Suppressor macrophage treated with lipopolysaccharide for 1 hour (primary cell): ENCODE data around the gene IL17A.
"Not testable (repeated sequence)": the region's sequence is repeated elsewhere in the genome, so short reads cannot be mapped to it uniquely, and the experiment has no call there.

Experiments
- DNase-seq, 3 donors: peaks; one replicate each; pipeline ENCODE4 v3.0.0-alpha.2; 2020 to 2022

The IL17A gene

GRCh38 chr6:52164319-52165094 is 21.7 kb upstream of the IL17A start:
- no peak for DNase-seq

DNA sequence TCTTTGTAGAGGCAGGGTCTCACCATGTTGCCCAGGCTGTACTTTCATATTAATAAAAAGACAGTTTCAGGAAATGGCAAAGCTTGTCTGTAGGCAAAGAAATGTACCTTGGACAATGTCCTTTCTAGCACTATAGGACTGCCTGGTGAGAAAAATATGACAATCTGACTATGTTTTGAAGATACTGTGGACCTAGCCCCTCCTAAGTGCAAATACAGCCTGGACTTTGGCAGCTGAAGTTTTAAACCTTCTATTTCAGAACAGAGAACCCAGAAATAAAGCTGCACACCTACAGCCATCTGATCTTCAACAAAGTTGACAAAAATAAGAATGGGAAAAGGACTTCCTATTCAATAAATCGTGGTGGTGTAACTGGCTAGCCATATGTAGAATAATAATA is 18.9 kb upstream of the IL17A start:
- no peak for DNase-seq

GRCh38 chr6:52168351-52168750 is 17.8 kb upstream of the IL17A start:
- DNase-seq, result not testable (repeated sequence)

DNA sequence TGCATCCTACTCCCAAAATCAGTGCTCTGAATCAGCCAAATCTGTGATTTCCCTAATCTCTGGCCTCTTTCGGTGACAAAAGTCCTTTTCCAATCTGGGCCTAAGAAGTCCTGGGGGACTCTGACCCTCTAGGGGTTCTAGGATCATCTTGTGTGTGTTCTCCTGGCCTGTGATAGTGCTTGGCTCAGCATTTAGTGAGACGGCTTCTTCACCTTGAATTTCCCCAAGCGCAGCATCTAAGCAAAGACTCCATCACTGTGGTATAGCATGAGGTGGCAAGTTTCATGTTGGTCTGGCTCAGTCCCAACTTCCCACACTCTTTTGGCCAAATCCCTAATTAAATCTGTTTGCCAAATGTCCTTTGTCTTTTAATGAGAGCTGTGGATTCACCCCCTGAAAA is 12.1 kb upstream of the IL17A start:
- no peak for DNase-seq

GRCh38 chr6:52176550-52176949 is 9.6 kb upstream of the IL17A start:
- no peak for DNase-seq

GRCh38 chr6:52177961-52178360 is 8.2 kb upstream of the IL17A start:
- no peak for DNase-seq

DNA sequence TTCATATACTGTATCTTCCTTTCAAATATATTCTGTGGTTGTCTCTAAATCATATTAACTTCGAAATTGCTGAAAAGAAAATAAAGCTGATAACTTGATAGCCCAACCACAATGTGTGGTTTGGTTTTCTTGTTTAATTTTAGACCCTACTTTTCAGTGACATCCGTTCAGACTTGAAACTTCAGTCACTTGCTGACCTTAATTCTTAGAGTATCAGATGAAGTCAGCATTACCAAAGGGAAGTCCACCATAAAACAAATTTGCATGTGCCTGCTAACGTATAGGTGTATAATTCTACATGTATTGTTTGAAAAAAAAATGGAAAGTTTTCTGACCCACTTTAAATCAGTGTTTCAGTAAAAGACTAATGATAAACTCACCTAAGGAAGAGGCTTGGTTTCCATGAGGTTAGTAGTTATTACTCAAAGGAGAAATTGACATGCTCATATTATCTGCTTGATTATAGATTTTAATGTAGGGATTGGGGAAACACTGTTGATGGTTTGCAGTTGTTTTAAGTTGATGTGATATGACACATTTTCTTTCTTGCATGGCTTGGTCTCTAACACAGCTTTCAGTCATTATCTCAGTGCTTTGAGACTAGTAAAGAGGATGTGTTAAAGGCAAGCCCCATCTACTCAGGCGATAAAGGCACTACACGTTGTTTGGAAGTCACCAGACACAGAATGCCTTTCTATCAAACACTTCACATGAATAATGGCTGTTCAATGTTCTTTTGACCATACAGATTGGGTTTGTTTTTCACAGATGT is 5.2 kb upstream of the IL17A start:
- no peak for DNase-seq

GRCh38 chr6:52183131-52183713 is 3.0 kb upstream of the IL17A start:
- DNase-seq, result no peak

DNA sequence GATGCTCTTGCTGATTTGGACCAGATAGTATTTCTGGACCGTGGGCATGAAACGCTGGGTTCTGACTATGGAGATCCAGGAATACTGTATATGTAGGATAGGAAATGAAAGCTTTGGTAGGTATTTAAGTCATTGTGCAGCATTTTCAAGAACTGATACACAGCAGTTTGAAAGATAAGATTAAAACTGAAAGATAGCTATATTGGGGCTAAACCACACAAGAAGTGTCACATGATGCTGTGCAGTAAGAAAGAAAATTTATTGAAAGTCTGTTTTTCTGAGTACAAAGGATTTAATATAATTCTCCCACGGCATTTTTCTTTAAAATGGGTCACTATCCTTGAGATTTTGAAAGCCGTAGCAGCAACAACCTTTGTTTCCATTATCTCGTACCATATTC is 305 bp downstream of the IL17A start:
- no peak for DNase-seq

GRCh38 chr6:52187098-52187497 is 923 bp downstream of the IL17A start:
- DNase-seq, result no peak

DNA sequence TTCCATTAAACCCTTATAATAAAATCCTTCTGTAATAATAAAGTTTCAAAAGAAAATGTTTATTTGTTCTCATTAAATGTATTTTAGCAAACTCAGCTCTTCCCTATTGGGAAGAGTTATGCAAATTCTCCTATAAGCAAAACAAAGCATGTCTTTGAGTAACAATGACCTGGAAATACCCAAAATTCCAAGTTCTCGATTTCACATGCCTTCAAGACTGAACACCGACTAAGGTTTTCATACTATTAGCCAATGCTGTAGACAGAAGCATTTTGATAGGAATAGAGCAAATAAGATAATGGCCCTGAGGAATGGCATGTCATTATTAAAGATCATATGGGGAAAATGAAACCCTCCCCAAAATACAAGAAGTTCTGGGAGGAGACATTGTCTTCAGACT is 3.8 kb downstream of the IL17A start:
- no peak for DNase-seq

DNA sequence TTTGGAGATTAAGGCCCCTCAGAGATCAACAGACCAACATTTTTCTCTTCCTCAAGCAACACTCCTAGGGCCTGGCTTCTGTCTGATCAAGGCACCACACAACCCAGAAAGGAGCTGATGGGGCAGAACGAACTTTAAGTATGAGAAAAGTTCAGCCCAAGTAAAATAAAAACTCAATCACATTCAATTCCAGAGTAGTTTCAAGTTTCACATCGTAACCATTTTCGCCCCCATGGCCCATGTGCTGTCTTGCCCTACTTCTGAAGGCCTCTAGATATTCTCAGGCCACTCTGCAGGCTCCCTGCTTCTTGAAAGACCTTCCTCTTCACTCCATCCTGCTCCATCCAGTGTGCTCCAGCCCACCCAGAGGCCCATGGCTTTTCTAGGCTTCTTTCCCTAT is 4.2 kb downstream of the IL17A start:
- DNase-seq, result no peak

DNA sequence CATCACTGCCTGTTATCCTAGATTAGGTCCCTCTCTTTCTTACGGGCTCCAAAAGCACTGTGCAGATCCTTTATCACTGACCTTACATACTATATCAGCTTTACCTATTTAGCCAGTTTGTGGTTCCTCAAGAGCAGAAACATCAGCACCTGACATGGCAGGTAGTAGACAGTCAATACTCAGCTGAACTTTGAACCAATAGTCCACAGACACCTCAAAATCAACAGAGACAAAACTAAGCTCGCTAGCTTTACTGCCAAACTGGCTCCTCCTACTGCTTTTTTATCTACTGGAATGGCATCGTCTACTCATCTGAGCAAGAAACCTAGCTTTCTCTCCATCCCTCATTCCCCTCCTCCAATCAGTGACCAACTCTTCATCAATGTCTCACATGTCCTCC is 5.6 kb downstream of the IL17A start:
- DNase-seq, result no peak

GRCh38 chr6:52195886-52196285 is 9.7 kb downstream of the IL17A start:
- no peak for DNase-seq

- DNase-seq, result not testable (repeated sequence)
Observed at GRCh38 chr6:52200088-52200487, 13.9 kb downstream of the IL17A start.

GRCh38 chr6:52201046-52201445 is 14.9 kb downstream of the IL17A start:
- no peak for DNase-seq

GRCh38 chr6:52201493-52201892 is 15.3 kb downstream of the IL17A start:
- DNase-seq, result no peak

- DNase-seq, result no peak
Observed at GRCh38 chr6:52207066-52207465, 20.9 kb downstream of the IL17A start.

- DNase-seq, result no peak
Observed at GRCh38 chr6:52208612-52209011, 22.4 kb downstream of the IL17A start.

DNA sequence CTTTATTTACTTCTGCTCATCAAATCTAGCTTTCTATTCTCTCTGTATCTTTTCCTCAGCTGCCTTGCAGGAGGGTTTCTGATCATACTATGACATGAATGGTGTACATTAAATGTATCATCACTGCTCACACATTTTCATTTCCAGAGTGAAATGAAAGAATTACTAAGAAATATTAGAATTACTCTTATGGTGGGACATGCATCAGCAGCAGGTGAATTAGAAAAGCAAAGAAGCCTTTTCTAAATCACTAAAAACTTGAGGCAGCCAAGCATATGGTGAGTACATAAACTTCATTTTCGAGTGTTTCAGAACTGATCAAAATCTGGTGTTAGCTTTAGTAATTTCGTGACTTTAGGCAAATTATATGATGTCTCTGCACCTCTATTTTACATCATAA is 23.6 kb downstream of the IL17A start:
- DNase-seq, result no peak

DNA sequence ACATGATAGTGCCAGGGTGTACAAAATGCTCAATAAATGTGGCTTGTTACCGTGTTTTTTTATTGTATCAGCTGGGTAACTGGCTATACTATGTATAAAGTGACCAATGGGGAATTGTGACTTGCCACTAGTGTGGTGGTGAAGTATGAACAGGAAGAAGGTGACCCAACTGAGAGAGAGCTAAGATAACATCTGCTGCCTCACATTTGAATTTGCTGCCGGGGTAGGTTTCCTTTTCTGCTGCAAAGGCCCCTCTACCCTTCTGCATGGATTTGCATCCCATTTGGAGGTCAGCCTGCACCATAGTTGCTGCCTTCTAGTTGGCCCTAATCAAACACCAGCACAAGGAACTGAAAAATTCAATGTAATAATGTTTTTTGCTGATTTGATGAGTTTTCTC is 24.1 kb downstream of the IL17A start:
- no peak for DNase-seq

DNA sequence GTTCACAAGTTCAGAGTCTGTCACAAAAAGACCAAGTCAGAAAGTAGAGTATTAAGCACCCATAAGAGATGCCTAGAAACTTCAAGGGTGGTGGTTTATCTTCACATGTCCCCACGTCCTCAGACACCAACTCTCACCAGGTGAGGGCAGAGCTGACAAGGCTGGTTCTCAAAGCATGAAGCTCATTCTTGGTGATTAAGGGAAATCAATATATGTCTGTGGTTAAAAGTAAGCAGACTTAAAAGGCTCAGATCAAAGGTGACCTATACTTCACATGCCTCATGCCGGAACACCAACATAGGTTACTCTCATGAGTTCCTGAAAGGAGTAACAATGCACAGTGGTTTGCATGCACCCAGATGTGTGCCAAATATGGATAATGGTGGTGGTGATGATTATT is 27.0 kb downstream of the IL17A start:
- DNase-seq, result no peak

GRCh38 chr6:52215787-52216186 is 29.6 kb downstream of the IL17A start:
- no peak for DNase-seq

- DNase-seq, result no peak
Observed at GRCh38 chr6:52216932-52217575, 30.9 kb downstream of the IL17A start.
